ENCODE data around the gene BRF1.

GRCh38 chr14:105281371-105282097 lies 19.3 kb downstream of the BRF1 start:
- TF ChIP-seq CTCF (conservative IDR thresholded peaks at IDR 0.05; ENCODE audit: low read length) (peak; percentile 34), EZH2phosphoT487 (IDR thresholded peaks at IDR 0.05; ENCODE audit: borderline replicate concordance) (no peak)
